Fibroblast of lung (primary cell): ENCODE measurements around the gene CFLAR.

Source experiments
- CTCF ChIP-seq, 2 donors: IDR thresholded peaks in 1 of 2; conservative IDR thresholded peaks in 1 of 2; 1 replicate in 1 of 2; 2 replicates in 1 of 2; pipeline ENCODE4 v1.5.1; 2011 to 2012; ENCODE audit warnings: low read length in 2 of 2, control low read depth in 1 of 2, inconsistent platforms in 1 of 2, low read depth in 1 of 2, mild to moderate bottlenecking in 1 of 2
- EZH2 ChIP-seq: IDR thresholded peaks from 2 replicates; pipeline ENCODE4 v1.5.1; 2012; ENCODE audit warnings: low read length, control low read depth, mild to moderate bottlenecking; ENCODE audit errors: missing control alignments

DNA sequence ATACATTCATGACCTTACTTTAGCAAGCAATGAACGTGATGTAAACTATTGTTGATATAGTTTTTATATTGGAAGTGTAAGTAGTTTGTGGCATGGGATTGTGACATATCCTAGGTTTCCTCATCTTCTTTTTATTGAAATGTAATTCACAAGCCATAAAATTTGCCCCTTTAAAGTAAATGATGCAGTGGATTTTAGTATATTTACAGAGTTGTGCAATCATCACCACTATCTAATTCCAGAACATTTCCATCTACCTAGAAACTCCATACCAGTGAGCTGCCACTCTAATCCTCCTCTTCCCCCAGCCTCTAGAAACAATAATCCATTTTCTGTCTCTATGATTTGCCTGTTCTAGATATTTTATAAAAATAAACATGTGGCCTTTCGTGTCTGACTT is 56.3 kb downstream of the CFLAR start:
- no peak for TF ChIP-seq CTCF (conservative IDR thresholded peaks at IDR 0.05 in 1 of 2, IDR thresholded peaks at IDR 0.05 in 1 of 2; ENCODE audit: low read depth in 1 of 2, low read length in 2 of 2)
- no peak for TF ChIP-seq EZH2
